AG08396 (cell line): Measurements from ENCODE around the gene MAP3K21.

ENCODE experiments used
- DNase-seq: peaks from one replicate; pipeline ENCODE4 v3.0.0; 2012; ENCODE audit warnings: low spot score, mixed read lengths

The MAP3K21 gene

DNA sequence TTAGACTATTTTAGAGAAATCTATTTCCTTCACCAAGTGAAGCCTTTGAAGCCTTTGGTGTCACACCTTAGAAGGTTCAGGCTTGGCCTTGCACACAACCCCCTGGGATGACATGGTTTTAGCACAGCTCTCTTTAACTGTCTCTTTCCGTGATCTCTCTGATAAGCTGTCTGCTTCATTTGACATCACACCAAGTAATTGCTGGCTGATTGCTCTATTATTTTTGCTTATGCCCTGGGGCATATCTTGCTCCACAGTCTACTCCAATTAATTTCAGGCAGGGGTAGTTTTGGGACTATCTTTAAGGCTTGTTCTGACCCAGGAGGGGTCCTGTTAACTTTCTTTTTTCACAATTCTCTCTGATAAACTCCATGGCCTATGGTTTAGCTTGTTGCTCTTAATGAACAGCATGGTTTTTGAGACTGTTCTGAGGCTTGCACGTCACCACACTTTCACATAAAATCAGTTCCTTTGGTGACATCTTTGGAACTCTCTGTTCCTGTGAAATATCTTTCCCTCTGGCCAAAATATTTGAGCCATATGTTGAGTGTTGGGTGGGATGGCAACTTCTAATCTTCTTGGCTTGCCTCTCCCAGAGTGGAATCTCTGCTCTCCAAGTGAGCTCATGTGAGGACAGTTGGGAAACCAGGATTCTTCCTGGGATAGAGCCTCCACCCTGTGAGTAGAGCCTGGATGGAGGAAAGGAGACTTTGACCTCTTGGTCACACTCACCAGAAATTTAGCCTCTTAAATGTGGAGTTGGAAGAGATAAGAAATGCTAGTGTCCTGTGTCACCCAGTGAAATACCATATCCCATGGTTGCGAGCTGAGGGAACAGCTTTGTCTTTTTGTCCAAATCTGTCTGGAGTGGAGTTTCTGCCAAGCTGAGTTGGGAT lies 63.6 kb downstream of the MAP3K21 start:
- no peak for DNase-seq

DNA sequence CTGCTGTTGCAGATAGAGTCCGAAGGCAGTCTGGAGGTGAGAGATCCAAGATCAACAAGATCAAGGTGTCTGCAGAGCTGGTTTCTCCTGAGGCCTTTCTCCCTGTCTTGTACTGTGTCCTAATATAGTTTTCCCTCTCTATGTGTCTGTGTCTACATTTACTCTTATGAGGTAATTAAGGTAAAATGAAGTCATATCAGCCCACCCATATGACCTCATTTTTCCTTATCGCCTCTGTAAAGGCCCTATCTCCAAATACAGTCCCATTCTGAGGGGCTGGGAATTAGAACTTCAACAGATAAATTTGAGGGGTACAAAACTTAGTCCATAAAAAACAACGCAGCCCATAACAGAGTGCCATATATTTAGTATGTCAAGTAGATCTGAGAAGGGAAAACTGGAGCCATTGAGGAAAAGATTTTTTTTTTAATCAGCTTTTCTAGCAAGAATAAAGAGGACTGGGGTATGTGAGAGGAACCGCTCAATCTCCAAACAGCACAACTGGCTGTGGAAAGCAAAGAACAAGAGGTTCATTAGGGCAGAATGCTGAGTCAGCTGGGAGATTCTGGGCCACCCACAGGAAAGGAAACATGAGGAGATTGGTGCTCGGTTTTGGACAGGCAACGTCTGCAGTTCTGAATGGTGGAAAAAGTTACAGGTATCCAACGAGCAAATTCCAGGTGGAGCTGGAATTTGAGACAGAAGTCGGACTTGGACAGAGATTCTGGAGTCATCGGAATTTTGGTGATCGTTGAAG lies 65.7 kb downstream of the MAP3K21 start:
- no peak for DNase-seq

DNA sequence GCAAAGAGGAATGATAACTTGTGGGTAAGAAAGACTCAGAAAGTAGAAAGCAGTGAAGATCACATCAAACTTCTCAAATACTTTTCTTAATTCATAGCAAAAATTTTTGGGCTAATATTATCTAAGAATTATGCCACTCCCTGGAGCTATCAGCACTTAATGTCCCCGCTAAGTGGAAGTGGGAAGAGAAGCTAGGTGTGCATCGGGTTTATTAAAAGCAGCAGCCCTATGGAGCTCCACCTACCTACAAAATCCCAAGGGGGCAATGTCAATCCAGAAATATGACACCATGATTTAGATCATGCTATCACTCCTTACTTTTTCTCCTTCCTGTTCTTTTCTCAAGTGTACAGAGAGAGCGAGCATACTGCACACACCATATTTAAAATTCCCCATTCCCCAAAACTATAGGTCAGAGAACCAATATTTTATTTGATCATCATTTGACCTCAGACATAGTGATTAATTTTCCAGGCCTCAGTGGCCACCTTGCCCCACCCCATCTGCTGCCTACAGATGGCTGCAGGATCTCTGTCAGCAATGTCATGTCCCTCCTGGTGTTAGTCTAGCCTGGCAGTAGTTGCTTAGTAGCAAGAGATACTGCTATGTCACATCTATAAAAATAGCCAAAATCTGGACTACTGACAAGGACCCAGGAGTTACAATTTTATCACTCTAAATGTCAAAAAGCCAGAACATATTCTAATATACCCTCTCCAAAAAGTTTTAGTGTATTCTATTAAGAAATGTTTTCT lies 66.6 kb downstream of the MAP3K21 start:
- no peak for DNase-seq

DNA sequence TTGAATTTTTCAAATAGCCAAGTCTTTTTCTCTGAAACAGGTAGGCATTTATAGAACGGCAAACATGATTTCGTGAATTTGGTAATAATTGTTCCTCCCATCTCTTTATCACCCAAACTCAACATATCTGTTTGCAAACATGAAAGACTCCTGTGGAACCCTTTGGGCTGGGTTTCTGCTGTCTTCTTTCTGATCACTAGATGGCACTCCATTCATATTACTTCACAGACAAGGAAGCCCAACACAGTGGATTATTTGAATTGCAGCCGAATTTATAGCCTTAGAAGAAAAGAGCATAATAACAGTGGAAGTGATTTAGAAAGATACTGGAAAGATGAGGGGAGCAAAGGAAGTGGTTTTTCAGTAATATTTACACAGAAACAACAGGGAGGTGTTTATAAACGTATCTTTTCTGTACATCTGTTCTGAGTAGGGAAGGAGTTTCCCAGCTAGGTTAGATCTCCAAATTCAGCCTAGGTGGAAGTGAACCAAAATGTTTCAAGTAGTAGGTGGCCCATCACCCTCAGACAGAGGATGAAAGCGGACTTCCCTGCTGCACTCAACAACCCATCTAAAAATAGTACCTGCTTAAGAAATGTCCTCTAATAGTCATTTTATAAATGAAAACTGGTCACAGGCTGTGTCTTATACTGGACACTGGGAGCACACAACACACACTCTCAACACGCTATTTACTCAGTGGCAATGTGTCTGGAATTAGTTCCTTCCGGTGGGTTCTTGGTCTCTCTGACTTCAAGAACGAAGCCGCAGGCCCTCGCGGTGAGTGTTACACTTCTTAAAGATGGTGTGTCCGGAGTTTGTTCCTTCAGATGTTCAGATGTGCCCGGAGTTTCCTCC lies 67.6 kb downstream of the MAP3K21 start:
- DNase-seq: peak; percentile 34

DNA sequence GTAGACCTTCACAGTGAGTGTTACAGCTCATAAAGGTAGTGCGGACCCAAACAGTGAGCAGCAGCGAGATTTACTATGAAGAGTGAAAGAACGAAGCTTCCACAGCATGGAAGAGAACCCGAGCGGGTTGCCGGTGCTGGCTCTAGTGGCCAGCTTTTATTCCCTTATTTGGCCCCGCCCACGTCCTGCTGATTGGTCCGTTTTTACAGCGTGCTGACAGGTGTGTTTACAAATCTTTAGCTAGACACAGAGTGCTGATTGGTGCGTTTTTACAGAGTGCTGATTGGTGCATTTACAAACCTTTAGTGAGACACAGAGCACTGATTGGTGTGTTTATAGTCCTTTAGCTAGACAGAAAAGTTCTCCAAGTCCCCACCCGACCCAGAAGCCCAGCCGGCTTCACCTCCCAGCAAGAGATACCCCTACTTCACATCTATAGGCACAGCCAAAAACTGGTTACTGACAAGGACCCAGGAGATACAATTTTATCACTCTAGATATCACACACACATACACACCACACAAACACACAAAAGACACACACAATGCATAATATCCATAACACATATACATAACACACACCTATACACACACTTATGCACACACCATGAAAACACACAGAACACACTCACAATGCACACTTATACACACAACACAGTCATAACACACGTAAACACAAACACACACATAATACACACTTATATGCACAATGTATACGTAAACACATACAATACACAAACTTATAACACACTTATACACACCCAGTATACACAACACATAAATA lies 68.5 kb downstream of the MAP3K21 start:
- no peak for DNase-seq

DNA sequence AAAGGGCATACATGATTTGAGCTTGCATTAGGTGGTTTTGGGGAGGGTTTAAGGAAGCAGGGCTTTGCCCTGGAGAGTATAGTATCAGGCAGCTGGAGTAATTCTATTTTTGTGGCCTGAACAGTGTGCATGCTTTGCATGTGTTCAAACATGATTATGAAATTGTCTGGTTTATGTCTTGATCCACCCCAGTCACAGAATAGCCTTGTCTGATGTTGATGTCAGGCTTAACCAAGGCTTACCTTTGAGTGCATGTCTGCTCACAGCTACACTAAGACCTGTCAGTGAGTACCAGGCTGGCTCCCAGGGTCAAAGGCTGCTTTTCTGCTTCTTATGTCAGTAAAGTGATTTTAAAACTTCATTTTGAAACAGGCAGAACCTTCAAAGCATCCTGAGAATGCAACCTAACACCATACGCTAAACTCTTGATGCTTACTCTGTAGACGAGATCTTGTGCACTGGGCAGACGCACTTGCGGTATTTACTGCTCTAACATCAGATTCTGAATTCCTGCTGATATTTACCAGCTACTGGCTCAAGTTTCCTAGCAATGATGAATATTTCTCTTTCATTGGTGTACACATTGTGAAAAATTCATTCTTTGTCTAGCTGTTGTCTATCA lies 78.9 kb downstream of the MAP3K21 start:
- DNase-seq: no peak

DNA sequence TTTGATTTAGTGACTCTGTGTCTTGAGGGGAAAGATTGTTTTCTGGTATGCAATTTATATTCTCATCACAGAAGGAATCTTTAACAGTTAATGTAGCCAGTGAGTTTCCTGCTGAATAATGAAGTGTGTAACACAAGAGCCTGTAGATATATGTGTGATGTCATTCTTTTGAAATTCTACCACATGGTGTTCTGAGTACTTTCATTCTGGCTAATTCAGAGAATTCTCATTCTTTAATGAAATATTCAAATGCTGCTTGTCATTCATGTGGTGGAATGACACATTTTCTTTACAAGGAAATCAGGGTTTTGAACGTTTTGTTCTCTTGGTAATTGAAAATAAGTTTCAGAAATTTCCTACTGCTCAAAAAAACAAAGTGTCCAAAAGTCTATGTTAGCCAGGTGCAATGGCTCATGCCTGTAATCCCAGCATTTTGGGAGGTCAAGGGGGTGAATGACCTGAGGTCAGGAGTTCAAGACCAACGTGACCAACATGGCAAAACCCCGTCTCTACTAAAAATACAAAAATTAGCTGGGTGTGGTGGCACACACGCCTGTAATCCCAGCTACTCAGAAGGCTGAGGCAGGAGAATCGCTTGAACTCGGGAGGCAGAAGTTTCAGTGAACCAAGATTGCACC lies 79.6 kb downstream of the MAP3K21 start:
- no peak for DNase-seq

DNA sequence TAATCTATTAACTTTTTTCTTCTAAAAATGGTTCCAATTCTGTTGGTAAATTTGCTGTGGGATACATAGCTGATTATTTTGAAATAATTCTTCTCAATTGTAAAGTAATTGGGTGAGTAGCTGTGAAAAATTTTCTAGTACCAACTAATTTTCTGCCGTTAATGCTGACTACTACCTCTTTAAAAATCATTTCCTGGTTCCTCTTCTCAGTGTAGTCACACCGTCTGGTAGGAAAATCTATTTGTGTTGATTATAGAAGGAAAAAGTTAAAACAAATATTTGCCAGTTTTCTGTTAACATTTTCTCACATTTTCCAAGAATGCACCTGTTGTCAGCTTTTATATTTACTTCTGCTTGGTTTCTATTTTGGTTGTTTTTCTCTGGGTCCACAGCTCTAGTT lies 82.0 kb downstream of the MAP3K21 start:
- no peak for DNase-seq

DNA sequence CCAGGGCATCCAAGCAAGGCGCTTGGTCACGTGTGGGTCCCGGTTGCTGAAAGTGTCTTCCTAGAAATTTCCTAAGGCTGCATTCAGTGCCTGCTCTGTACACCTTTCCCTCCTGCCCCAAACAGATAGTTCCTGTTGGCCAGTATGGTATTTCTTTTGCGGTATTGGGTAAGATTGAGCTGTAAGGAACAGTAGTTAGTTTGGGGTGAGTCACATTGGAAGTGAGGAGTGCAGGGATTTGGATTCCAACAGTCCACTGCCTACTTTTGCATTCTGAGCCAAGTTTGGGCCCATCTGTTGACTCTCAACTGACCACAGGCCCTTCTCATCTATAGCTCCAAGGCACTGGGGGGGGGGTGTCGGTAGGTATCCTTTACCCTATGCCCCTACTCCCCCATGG lies 83.4 kb downstream of the MAP3K21 start:
- no peak for DNase-seq

DNA sequence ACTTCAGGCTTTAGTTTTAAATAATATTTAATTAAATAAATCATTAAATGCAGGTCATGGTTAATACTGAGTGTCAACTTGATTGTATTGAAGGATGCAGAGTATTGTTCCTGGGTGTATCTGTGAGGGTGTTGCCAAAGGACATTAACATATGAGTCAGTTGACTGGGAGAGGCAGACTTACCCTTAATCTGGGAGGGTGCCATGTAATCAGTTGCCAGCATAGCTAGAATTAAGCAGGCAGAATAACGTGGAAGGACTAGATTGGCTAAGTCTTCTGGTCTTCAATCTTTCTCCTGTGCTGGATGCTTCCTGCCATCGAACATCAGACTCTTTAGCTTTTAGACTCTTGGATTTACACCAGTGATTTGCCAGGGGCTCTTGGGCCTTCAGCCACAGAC lies 85.3 kb downstream of the MAP3K21 start:
- DNase-seq: no peak

DNA sequence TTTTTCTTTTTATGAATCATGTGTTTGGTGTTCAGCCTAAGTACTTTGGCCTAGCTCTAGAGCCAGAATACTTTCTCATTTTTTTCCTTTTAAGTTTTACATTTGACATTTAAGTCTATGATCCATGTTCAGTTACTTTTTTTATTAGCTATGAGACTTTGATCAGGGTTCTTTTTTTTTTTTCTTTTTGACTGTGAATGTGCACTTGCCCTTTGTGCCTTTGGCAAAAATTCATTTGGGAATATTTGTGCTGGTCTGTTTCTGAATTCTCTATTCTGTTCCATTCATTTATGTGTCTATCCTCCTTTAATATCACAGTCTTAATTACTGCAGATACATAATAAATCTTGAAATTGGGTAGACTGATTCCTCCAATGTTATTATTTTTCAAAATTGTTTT lies 93.8 kb downstream of the MAP3K21 start:
- DNase-seq: no peak

DNA sequence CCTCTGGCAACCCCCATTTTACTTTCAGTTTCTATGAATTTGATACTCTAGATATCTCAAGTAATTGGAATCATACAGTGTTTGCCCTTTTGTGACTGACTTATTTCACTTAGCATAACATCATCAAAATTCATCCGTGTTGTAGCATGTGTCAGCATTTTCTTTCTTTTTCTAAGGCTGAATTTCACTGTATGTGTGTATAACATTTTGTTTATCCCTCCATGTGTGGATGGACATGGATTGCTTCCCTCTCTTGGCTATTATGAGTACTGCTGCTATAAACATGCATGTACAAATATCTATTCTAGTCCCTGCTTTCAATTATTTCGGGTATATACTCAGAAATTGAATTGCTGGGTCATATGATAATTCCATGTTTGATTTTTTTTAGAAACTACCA lies 97.3 kb downstream of the MAP3K21 start:
- no peak for DNase-seq

DNA sequence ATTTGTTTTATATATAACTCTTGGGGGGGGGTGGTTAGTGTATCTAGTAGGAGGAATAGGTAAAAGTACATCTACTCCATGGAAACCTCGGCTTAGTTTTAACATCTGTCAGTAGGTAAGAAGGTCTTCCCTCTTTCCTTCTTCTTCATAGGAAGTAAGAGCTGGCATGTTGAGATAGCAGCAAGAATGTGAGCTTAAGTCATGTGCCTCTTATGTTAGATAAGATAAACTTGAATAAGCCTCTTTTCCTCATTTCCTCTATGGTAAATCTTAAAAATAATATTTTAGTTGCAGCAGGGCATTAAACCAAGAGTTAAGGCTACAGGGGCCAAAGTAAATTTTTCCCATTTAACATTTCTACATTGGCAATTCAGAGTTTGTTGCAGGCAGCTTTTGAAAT lies 100.4 kb downstream of the MAP3K21 start:
- DNase-seq: no peak

DNA sequence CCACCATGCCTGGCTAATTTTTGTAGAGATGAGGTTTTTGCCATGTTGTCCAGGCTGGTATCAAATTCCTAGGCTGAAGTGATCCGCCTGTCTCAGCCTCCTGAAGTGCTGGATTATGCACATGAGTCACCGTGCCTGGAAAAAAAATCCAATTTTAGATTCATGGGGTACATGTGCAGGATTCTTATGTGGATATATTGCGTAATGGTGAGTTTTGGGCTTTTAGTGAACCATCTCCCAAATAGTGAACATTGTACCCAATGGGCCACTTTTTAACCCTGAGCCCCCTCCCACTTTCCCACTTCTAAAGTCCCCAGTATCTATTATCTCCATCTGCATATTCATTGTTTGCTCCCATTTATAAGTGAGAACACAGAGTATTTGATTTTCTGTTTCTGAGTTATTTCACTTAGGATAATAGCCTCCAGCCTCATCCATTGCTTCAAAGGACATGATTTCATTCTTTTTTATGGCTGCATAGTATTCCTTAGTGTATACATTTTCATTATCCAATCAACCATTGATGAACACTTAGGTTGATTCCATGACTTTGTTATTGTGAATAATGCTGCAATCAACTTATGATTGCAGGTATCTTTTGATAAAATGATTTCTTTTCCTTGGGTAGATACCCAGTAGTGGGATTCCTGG lies 104.4 kb downstream of the MAP3K21 start:
- DNase-seq: no peak

DNA sequence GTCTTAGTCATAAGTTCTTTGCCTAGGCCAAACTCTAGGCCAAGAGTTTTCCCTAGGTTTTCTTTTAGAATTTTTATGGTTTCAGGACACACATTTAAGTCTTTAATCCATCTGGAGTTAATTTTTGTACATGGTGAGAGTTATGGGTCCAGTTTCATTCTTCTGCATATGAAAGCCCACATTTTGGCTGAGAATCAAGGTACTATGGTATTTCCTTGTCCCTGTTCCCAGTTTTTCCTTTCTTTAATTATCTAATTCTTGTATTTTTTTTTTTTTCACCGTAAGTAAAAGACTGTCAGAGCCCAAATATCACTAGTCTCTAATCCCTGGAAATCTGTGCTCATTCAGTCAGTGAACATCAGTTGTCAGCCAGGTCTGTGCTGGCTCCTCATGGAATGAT lies 105.4 kb downstream of the MAP3K21 start:
- DNase-seq: no peak

DNA sequence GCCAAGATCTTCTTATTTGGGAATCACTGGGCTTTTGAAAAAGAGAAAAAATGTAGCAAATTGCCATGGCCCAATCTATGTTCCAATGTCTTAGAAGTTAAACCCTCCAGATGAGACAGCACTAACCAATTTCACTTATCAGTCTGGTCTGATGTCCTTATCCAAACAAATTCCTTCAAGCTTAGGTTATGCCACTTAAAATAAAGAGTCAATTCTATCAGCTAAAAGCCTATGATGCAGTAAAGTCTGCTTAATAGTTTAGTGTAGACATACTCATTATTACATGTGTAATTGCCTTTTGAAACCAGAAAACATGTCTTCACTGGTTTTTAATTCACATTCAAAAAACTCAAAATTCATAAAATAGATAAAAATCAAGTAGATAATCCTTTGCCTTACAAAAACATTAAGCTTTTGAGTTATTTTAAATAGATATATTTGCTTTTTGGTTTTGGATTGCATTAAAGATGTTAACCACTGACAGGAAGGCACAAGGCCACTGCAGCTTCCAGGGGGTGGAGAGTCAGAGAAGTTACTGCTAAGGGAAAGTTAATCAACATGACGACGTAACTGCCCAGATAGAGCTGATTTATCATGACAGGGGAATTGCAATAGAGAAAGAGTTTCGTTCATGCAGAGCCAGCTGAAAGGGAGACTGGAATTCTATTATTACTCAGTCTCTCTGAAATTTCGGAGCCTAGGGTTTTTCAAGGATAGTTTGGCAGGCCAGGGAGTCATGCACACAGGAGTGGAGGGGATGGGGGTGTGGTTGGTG lies 106.1 kb downstream of the MAP3K21 start:
- DNase-seq: no peak
